Activated CD4-positive, alpha-beta T cell treated with anti-CD3 and anti-CD28 coated beads for 36 hours (primary cell): Measurements from ENCODE around the gene C12orf56. TPM values are rescaled to one million over a fixed set of nuclear protein-coding genes. Genes with fewer than 3 reads are reported as not detected.
"Not testable (repeated sequence)": the region's sequence is repeated elsewhere in the genome, so short reads cannot be mapped to it uniquely, and the experiment has no call there.

Source experiments
- ATAC-seq: fragments of 200-7000 bp; cut with Tn5 transposase; one replicate; pipeline ENCODE4 v1.10.0; 2021; ENCODE audit warnings: mild to moderate bottlenecking, moderate library complexity
- CTCF ChIA-PET: fragments of 350-600 bp; sonication (Branson Sonifier 250); formaldehyde crosslinking; loops from one replicate; lab custom pipeline; 2021; ENCODE audit warnings: antibody characterized with exemption; lab: Charles Lee
- POLR2A ChIA-PET: fragments of 350-600 bp; sonication (Branson Sonifier 250); formaldehyde crosslinking; loops from one replicate; lab custom pipeline; 2021; ENCODE audit warnings: antibody characterized with exemption, inconsistent platforms; lab: Charles Lee
- DNase-seq: peaks from one replicate; pipeline ENCODE4 v3.0.0-alpha.2; 2020
- H3K27ac Mint-ChIP-seq: one replicate; pipeline ENCODE4 v1.8.0; 2021; ENCODE audit warnings: mixed read lengths
- H3K27me3 Mint-ChIP-seq: one replicate; pipeline ENCODE4 v1.8.0; 2021; ENCODE audit warnings: mixed read lengths
- H3K36me3 Mint-ChIP-seq: one replicate; pipeline ENCODE4 v1.8.0; 2021; ENCODE audit warnings: low read depth, mixed read lengths
- H3K4me1 Mint-ChIP-seq: one replicate; pipeline ENCODE4 v1.8.0; 2021; ENCODE audit warnings: mixed read lengths
- H3K4me3 Mint-ChIP-seq: one replicate; pipeline ENCODE4 v1.8.0; 2021; ENCODE audit warnings: mild to moderate bottlenecking, moderate library complexity, mixed read lengths
- H3K9me3 Mint-ChIP-seq: one replicate; pipeline ENCODE4 v1.8.0; 2021; ENCODE audit warnings: low read depth, mixed read lengths
- intact Hi-C, 2 experiments: fragments of 100-400 bp; cut with DNase I in 1 of 2; cut with micrococcal nuclease in 1 of 2; formaldehyde crosslinking; loops; one replicate each; pipeline versions ENCODE4 v1.14.2 to v1.15.1; 2022 to 2024; cut with DNase I, micrococcal nuclease
- total RNA-seq, 2 experiments: library from RNA; stranded (reverse); gene quantifications; one replicate each; pipeline ENCODE4 v1.2.3, GENCODE V29; 2021

C12orf56 gene
- total RNA-seq, 2 experiments from 2014 or later = not detected

DNA sequence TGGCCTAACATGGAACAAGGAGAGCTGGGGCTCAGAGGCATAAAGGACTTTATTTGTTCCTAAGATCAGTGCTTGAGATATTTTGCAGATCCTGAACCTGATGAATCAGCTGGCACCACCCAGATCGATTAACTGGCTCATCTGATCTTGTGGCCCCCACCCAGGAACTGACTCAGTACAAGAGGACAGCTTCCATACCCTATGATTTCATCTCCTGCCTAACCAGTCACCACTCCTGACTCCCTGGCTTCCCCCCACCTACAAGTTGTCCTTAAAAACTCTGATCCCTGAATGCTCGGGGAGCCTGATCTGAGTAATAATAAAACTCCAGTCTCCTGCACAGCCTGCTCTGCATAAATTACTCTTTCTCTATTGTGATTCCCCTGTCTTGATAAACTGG, 5.1 kb downstream of the C12orf56 start:
- Mint-ChIP-seq H3K27ac (peak overlapping the region; percentile 75), H3K4me3 (peak overlapping the region; percentile 34), H3K9me3 (peaks cover 8% of the 10 kb centered on the region), H3K27me3 (no peaks in the 10 kb centered on the region), H3K36me3 (no peaks in the 10 kb centered on the region), H3K4me1 (peaks cover 39% of the 10 kb centered on the region)
- ChIA-PET CTCF (interaction anchor here (0.7 kb wide), 1 partner anchor 22 kb away, joined by 5 read pairs; no protein-coding TSS in a partner anchor), POLR2A (interaction anchor here (0.7 to 1.2 kb wide), 2 partner anchors 18 kb away, joined by 5 read pairs; partner anchors contain the start of gene XPOT)
- ATAC-seq (peak; percentile 94), DNase-seq (peak; percentile 72)
- intact Hi-C loops = loop anchor here in 1 of 2 experiments (1.0 kb wide), 1 partner anchor 19 kb away; the partner anchor contains the start of gene XPOT

DNA sequence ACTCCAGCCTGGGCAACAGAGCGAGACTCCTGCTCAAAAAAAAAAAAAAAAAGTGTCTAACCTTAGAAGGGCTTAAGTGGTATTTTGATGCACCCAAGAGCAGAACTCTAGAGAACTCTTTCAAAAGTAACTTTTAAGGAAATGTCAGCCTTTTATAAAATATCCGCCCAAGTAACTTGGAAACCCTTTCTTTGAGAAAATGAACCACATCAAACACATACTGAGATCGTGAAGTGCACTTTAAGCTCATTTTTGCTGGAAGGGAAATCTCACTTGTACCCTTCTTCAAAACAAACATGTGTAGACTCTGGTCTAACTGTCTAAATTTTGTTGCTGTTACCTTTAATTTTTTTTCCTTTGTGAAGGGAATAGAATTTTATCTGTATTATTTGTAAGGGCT, 5.5 kb downstream of the C12orf56 start:
- no peak for DNase-seq
- CTCF ChIA-PET = interaction anchor here (0.7 kb wide), 1 partner anchor 22 kb away, joined by 5 read pairs; no protein-coding TSS in a partner anchor

DNA sequence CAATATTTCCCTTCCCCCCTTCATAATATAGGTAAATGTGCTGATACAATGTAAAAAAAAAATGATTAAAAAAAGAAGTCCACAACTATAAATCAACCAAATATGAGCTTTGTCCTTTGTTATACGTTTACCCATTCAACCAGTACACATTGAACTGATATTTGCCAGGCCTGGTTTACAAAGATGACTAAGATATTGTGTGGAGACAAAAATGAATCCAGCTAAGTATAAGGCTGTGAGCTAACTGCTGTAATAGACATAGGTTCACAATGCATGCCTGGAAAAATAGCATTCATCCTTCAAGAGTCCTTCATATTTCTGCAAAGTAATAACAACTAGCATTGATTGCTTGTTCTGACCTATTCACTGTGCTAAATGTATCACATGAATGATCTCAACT, 6.9 kb downstream of the C12orf56 start:
- no peak for ATAC-seq
- POLR2A ChIA-PET = no interaction called here
- Mint-ChIP-seq H3K9me3 (peaks cover 12% of the 10 kb centered on the region), H3K36me3 (no peaks in the 10 kb centered on the region), H3K4me1 (peaks cover 37% of the 10 kb centered on the region), H3K27me3 (no peaks in the 10 kb centered on the region), H3K27ac (no peak overlapping the region), H3K4me3 (no peak overlapping the region)
- DNase-seq = no peak
- CTCF ChIA-PET = interaction anchor here (0.6 to 1.1 kb wide), 3 partner anchors 10 to 11 kb away, joined by 3 read pairs; no protein-coding TSS in a partner anchor
- intact Hi-C loops = no loop called here

More for the DNA sequence above, 5.5 kb downstream of the C12orf56 start:
- ATAC-seq = peak; percentile 36
- POLR2A ChIA-PET = interaction anchor here (0.7 to 1.2 kb wide), 2 partner anchors 18 to 19 kb away, joined by 5 read pairs; partner anchors contain the start of gene XPOT
- Mint-ChIP-seq H3K4me3 (peak overlapping the region; percentile 34), H3K9me3 (peaks cover 12% of the 10 kb centered on the region), H3K4me1 (peaks cover 39% of the 10 kb centered on the region), H3K27me3 (no peaks in the 10 kb centered on the region), H3K36me3 (no peaks in the 10 kb centered on the region), H3K27ac (peak overlapping the region; percentile 75)
- intact Hi-C loops = loop anchor here in 1 of 2 experiments (1.0 kb wide), 1 partner anchor 19 kb away; the partner anchor contains the start of gene XPOT

DNA sequence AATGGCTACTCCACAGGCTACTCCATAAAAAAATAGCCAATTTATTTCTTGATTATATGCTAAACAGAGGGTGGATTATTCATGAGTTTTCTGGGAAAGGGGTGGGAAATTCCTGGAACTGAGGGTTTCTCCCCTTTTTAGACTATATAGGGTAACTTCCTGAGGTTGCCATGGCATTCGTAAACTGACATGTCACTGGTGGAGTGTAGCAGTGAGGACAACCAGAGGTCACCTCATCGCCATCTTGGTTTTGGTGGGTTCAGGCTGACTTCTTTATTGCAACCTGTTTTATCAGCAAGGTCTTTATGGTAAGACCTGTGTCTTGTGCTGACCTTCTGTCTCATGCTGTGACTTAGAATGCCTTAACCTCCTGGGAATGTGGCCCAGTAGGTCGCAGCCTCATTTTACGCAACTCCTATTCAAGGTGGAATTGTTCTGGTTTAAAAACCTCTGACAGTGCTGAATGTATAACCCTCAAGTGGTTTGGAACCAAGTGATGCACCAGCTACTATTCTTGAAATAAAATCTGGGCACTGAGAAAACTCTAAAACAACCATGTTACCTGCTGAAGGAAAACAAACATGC, 27.7 kb downstream of the C12orf56 start:
- no peak overlapping the region for H3K4me3 Mint-ChIP-seq
- POLR2A ChIA-PET = no interaction called here
- H3K9me3 Mint-ChIP-seq = no peaks in the 10 kb centered on the region

DNA sequence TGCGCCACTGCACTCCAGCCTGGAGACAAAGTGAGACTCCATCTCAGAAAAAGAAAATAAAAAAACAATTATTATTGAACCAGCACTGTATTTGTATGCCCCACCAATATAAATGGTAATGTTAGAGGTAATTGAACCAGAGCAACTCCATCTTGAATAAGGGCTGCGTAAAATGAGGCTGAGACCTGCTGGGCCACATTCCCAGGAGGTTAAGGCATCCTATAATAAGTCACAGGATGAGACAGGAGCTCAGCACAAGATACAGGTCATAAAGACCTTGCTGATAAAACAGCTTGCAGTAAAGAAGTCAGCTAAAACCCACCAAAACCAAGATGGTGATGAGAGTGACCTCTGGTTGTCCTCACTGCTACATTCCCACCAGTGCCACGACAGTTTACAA, 29.4 kb downstream of the C12orf56 start:
- ATAC-seq, POLR2A ChIA-PET, H3K36me3 Mint-ChIP-seq, H3K27me3 Mint-ChIP-seq, intact Hi-C loops, H3K27ac Mint-ChIP-seq, H3K4me1 Mint-ChIP-seq, H3K4me3 Mint-ChIP-seq, DNase-seq, H3K9me3 Mint-ChIP-seq: not testable (repeated sequence)
- CTCF ChIA-PET = interaction anchor here (0.7 kb wide), 1 partner anchor 1723 kb away, joined by 3 read pairs; no protein-coding TSS in a partner anchor

More for the DNA sequence above, 27.7 kb downstream of the C12orf56 start:
- no peaks in the 10 kb centered on the region for H3K36me3 Mint-ChIP-seq
- no peaks in the 10 kb centered on the region for H3K27me3 Mint-ChIP-seq
- intact Hi-C loops = no loop called here
- ATAC-seq (no peak), DNase-seq (no peak)
- H3K4me1 Mint-ChIP-seq = no peaks in the 10 kb centered on the region
- CTCF ChIA-PET = interaction anchor here (0.6 to 1.0 kb wide), 3 partner anchors 10 to 313 kb away, joined by 3 to 5 read pairs (median 3); no protein-coding TSS in a partner anchor
- no peak overlapping the region for H3K27ac Mint-ChIP-seq

DNA sequence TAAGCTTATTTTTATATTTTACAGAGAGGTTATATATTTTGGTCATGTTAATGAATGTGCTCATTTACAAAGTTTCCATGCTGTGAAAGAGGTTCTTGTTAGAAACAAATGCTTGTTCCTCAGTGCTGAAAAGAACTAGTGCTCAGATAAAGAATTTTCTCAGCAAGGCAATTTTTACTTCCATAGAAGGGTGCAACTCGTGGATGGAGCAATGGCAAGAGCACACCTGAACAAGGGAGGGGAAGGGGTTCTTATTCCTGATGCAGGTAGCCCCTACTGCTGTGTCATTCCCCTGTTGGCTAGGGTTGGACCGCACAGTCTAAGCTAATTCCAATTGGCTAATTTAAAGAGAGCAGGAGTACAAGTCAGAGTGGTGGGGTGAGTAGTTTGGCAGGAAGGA, 34.3 kb downstream of the C12orf56 start:
- intact Hi-C loops = not testable (repeated sequence)

DNA sequence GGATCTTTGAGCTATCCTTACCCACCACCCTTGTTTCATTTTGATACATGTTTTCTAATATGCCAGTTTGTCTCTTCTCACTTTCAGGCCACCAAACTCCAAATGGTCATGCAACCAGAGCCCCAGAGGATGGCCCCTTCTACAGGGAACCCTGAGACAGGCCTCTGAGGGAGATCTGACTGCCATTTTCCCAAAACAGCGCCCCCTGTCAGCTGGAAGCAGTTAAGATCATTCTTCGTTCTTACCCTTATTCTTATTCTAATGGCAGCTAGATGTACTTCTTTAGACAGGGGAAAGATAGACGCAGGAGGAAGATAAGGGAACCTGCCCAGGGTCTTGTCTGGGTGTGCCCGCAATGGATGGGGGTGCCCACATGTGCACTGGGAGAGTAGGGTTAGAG, 38.4 kb downstream of the C12orf56 start:
- H3K27ac Mint-ChIP-seq = no peak overlapping the region
- intact Hi-C loops = no loop called here
- ChIA-PET CTCF (interaction anchor here (0.6 to 1.0 kb wide), 3 partner anchors 35 to 1208 kb away, joined by 3 read pairs; no protein-coding TSS in a partner anchor), POLR2A (no interaction called here)
- DNase-seq = no peak
- no peaks in the 10 kb centered on the region for H3K4me1 Mint-ChIP-seq
- peaks cover 2% of the 10 kb centered on the region for H3K36me3 Mint-ChIP-seq
- H3K9me3 Mint-ChIP-seq = peaks cover 13% of the 10 kb centered on the region
- no peaks in the 10 kb centered on the region for H3K27me3 Mint-ChIP-seq
- no peak for ATAC-seq
- no peak overlapping the region for H3K4me3 Mint-ChIP-seq

More for the DNA sequence above, 34.3 kb downstream of the C12orf56 start:
- H3K27ac Mint-ChIP-seq, DNase-seq, H3K36me3 Mint-ChIP-seq, H3K4me1 Mint-ChIP-seq, H3K9me3 Mint-ChIP-seq, CTCF ChIA-PET, ATAC-seq, H3K4me3 Mint-ChIP-seq, H3K27me3 Mint-ChIP-seq, POLR2A ChIA-PET: not testable (repeated sequence)

DNA sequence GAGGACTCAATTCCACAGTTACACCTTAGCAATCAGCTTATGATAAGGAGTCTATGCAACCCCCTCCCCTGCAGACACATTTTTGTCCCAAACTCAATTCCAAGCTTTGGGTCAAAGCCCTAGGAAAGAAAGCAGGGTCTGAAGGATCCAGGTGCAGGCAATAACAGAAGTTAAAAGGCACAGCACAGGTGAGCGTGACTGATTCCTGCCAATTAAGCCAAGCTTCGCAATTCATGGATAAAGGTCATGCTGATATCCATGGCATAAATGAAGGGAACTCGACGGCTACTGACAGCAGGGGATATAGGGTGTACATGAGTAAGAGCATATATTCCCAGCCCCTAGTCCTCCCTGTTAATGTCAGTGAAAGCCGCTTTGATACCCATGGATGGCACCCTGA, 39.3 kb downstream of the C12orf56 start:
- intact Hi-C loops = no loop called here
- CTCF ChIA-PET = no interaction called here
- DNase-seq = no peak
- Mint-ChIP-seq H3K9me3 (peaks cover 8% of the 10 kb centered on the region), H3K27ac (no peak overlapping the region), H3K4me1 (no peaks in the 10 kb centered on the region), H3K36me3 (peaks cover 2% of the 10 kb centered on the region), H3K27me3 (no peaks in the 10 kb centered on the region), H3K4me3 (no peak overlapping the region)
- ATAC-seq = no peak
- POLR2A ChIA-PET = no interaction called here

DNA sequence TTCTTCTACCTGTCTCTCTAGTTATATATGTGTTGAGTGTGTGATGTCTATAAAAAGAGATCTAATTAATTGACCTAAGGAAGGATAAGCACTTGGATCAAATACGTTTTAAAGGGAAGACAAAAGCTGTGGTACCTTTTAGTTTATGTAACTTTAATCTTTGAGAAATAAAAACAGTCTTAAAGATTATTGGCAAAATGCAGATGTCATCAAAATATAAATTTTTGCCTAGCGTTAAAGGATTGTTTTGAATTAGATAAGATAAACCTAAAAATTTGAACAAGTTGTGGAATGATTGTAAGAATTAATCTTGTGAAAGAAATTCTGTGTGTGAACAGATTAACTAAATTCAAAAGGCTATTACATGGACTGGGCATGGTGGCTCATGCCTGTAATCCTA, 42.9 kb downstream of the C12orf56 start:
- Mint-ChIP-seq H3K4me3 (no peak overlapping the region), H3K27me3 (no peaks in the 10 kb centered on the region), H3K27ac (no peak overlapping the region), H3K9me3 (peaks cover 7% of the 10 kb centered on the region), H3K4me1 (no peaks in the 10 kb centered on the region), H3K36me3 (peaks cover 2% of the 10 kb centered on the region)
- intact Hi-C loops = no loop called here
- ChIA-PET CTCF (no interaction called here), POLR2A (no interaction called here)
- no peak for ATAC-seq
- no peak for DNase-seq

DNA sequence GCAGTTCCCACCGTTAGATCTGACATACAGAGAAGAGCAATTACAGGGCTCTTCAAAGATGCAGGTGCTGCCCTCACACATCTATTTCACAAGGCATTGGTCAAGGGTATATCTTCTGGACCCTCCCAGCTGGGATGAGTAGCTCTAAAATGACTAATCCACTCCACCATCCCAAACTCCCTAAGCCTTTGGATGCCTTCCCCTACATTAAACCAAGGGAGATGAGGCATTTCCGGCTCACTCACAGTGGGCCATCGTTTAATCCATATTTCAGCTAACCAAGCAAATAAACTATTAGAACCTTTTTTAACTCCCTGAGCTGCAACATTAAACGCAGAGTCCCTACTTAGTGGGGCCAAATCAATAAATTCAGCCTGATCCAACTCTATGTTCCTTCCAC, 45.9 kb downstream of the C12orf56 start:
- ATAC-seq, POLR2A ChIA-PET, CTCF ChIA-PET, H3K4me3 Mint-ChIP-seq, DNase-seq, H3K4me1 Mint-ChIP-seq, H3K27ac Mint-ChIP-seq, intact Hi-C loops, H3K36me3 Mint-ChIP-seq, H3K9me3 Mint-ChIP-seq, H3K27me3 Mint-ChIP-seq: not testable (repeated sequence)

DNA sequence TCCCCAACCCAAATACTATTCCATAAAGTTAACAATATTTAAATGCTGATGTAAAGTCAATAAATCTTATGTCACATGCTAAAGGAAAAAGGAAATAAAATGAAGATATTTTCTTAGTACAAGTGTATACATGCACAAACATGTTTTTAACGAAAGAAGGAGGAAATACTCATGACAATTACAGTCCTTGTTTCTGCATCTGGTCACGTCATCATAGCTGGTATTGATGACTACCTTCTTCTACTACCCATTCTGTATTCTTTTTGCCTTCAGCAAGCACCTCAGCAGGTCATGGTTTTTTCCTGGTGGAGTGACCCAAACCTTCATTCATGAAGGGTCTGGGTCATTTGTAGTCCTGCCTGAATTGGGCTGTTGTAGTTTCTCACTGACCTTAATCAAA, 50.0 kb downstream of the C12orf56 start:
- H3K4me1 Mint-ChIP-seq, H3K27ac Mint-ChIP-seq, H3K4me3 Mint-ChIP-seq, POLR2A ChIA-PET, DNase-seq, ATAC-seq, H3K27me3 Mint-ChIP-seq, CTCF ChIA-PET, H3K9me3 Mint-ChIP-seq, H3K36me3 Mint-ChIP-seq, intact Hi-C loops: not testable (repeated sequence)
